GM18519 (cell line): ENCODE data around the gene NIPAL3.
"Not testable (repeated sequence)": the region's sequence is repeated elsewhere in the genome, so short reads cannot be mapped to it uniquely, and the experiment has no call there.

ENCODE experiments used
- ATAC-seq: cut with Tn5 transposase; IDR thresholded peaks from one replicate; pipeline ENCODE4 v1.9.1; 2021; ENCODE audit warnings: mild to moderate bottlenecking, moderate library complexity; ENCODE audit not compliant: unreplicated experiment, low FRiP score

The NIPAL3 gene

GRCh38 chr1:24507405-24507804, 91.8 kb downstream of the NIPAL3 start:
- no peak for ATAC-seq

- ATAC-seq = no peak
Observed at GRCh38 chr1:24508911-24509310, 93.3 kb downstream of the NIPAL3 start.

GRCh38 chr1:24513706-24514105, 98.1 kb downstream of the NIPAL3 start:
- ATAC-seq = no peak

- ATAC-seq = no peak
Observed at GRCh38 chr1:24514946-24515345, 99.3 kb downstream of the NIPAL3 start.

GRCh38 chr1:24515671-24516209, 100.1 kb downstream of the NIPAL3 start:
- ATAC-seq = not testable (repeated sequence)

GRCh38 chr1:24516506-24516905, 100.9 kb downstream of the NIPAL3 start:
- no peak for ATAC-seq

- ATAC-seq = no peak
Observed at GRCh38 chr1:24517898-24518297, 102.3 kb downstream of the NIPAL3 start.

DNA sequence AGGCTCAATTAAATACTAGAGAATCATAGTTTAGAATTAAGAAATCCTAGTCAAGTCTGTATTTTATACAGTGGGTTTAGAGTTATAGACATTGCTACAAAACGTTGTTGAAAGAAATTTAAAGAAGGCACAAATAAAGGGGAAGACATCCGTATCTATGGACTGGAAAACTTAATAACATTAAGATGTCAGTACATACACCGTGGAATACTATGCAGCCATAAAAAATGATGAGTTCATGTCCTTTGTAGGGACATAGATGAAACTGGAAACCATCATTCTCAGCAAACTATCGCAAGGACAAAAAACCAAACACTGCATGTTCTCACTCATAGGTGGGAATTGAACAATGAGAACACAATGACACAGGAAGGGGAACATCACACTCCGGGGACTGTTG, 104.7 kb downstream of the NIPAL3 start:
- not testable (repeated sequence) for ATAC-seq
